ENCODE measurements around the gene LDLRAD4. TPM values are rescaled to one million over a fixed set of nuclear protein-coding genes. Genes with fewer than 3 reads are reported as not detected.

The LDLRAD4 gene
- total and polyA plus RNA-seq, 8 donors = 2.0 to 47.9 (median 9.0) TPM

- intact Hi-C loops (cut with DNase I; ENCODE audit: low total_unique reads) = no loop called here
- Histone ChIP-seq H3K4me3 (no peak overlapping the region), H3K36me3 (no peaks in the 10 kb centered on the region), H3K27ac (no peak overlapping the region), H3K27me3 (no peaks in the 10 kb centered on the region), H3K4me1 (peaks cover 0 to 30% (median 13%) of the 10 kb centered on the region in 4 donors), H3K9me3 (peaks cover 0 to 4% (median 0%) of the 10 kb centered on the region in 4 donors)
- 74 to 85% (median 82%) methylated on average over 18 of the region's 18 CpGs for WGBS, 5 donors
- peak in 1 of 2 donors; percentile 20 for DNase-seq
- TF ChIP-seq CTCF (IDR thresholded peaks at IDR 0.05) = no peak
- no peak for TF ChIP-seq POLR2A (IDR thresholded peaks at IDR 0.05)
- TF ChIP-seq EP300 (IDR thresholded peaks at IDR 0.05) = no peak
- TF ChIP-seq POLR2AphosphoS5 (IDR thresholded peaks at IDR 0.05) = no peak
Measured at GRCh38 chr18:13453714-13454113, 235.2 kb downstream of the LDLRAD4 start.

- Histone ChIP-seq H3K27ac (no peak overlapping the region), H3K9me3 (peaks cover 0 to 4% (median 0%) of the 10 kb centered on the region in 4 donors), H3K4me3 (no peak overlapping the region), H3K27me3 (no peaks in the 10 kb centered on the region), H3K36me3 (no peaks in the 10 kb centered on the region), H3K4me1 (peaks cover 0 to 30% (median 13%) of the 10 kb centered on the region in 4 donors)
- TF ChIP-seq CTCF (IDR thresholded peaks at IDR 0.05) = no peak
- no peak for TF ChIP-seq EP300 (IDR thresholded peaks at IDR 0.05)
- WGBS, 5 donors = 88 to 98% (median 91%) methylated on average over 11 to 12 of the region's 12 CpGs
- intact Hi-C loops (cut with DNase I; ENCODE audit: low total_unique reads) = no loop called here
- DNase-seq = peak in 1 of 2 donors; percentile 8
Measured at GRCh38 chr18:13454363-13455150, 236.0 kb downstream of the LDLRAD4 start.

- 53 to 79% (median 69%) methylated on average over 3 to 6 of the region's 6 CpGs for WGBS, 5 donors
- Histone ChIP-seq H3K27me3 (no peaks in the 10 kb centered on the region), H3K9me3 (peaks cover 0 to 4% (median 0%) of the 10 kb centered on the region in 4 donors), H3K36me3 (no peaks in the 10 kb centered on the region), H3K4me1 (peaks cover 0 to 30% (median 13%) of the 10 kb centered on the region in 4 donors), H3K27ac (no peak overlapping the region), H3K4me3 (no peak overlapping the region)
- DNase-seq = no peak
- intact Hi-C loops (cut with DNase I; ENCODE audit: low total_unique reads) = no loop called here
- TF ChIP-seq POLR2AphosphoS5 (IDR thresholded peaks at IDR 0.05) = no peak
- TF ChIP-seq EP300 (IDR thresholded peaks at IDR 0.05) = no peak
- no peak for TF ChIP-seq CTCF (IDR thresholded peaks at IDR 0.05)
- TF ChIP-seq POLR2A (IDR thresholded peaks at IDR 0.05) = no peak
Measured at GRCh38 chr18:13455471-13455870, 236.9 kb downstream of the LDLRAD4 start.

GRCh38 chr18:13455960-13456481 lies 237.5 kb downstream of the LDLRAD4 start:
- DNase-seq = no peak
- no peak overlapping the region for H3K27ac ChIP-seq
- H3K27me3 ChIP-seq = no peaks in the 10 kb centered on the region
- H3K9me3 ChIP-seq = peaks cover 0 to 4% (median 0%) of the 10 kb centered on the region in 4 donors
- 77 to 84% (median 79%) methylated on average over 17 to 19 of the region's 19 CpGs for WGBS, 5 donors
- H3K4me3 ChIP-seq = no peak overlapping the region
- H3K36me3 ChIP-seq = no peaks in the 10 kb centered on the region
- intact Hi-C loops (cut with DNase I; ENCODE audit: low total_unique reads) = no loop called here
- H3K4me1 ChIP-seq = peaks cover 0 to 26% (median 13%) of the 10 kb centered on the region in 4 donors
- TF ChIP-seq CTCF (IDR thresholded peaks at IDR 0.05) = no peak
- TF ChIP-seq POLR2A (IDR thresholded peaks at IDR 0.05) = no peak
- TF ChIP-seq POLR2AphosphoS5 (IDR thresholded peaks at IDR 0.05) = no peak
- TF ChIP-seq EP300 (IDR thresholded peaks at IDR 0.05) = no peak

Data from stomach (tissue), 9 donors.